Rectal smooth muscle tissue (tissue), 1 donor: Measurements from ENCODE around the gene CPLX3.
"Not testable (repeated sequence)": the region's sequence is repeated elsewhere in the genome, so short reads cannot be mapped to it uniquely, and the experiment has no call there.

Source experiments
- H3K27ac ChIP-seq: one replicate; pipeline ENCODE4 v1.7.0; 2013; ENCODE audit warnings: low read depth, low read length, inconsistent platforms
- H3K27me3 ChIP-seq: one replicate; pipeline ENCODE4 v1.7.0; 2013; ENCODE audit warnings: low read length; ENCODE audit not compliant: control insufficient read depth, insufficient read depth
- H3K36me3 ChIP-seq: one replicate; pipeline ENCODE4 v1.7.0; 2013; ENCODE audit warnings: low read length; ENCODE audit not compliant: control insufficient read depth, insufficient read depth
- H3K4me1 ChIP-seq: one replicate; pipeline ENCODE4 v1.7.0; 2013; ENCODE audit warnings: low read length; ENCODE audit not compliant: control insufficient read depth, insufficient read depth
- H3K4me3 ChIP-seq: one replicate; pipeline ENCODE4 v1.7.0; 2013; ENCODE audit warnings: low read length
- H3K9ac ChIP-seq: one replicate; pipeline ENCODE4 v1.7.0; 2013; ENCODE audit warnings: low read length

Gene CPLX3

DNA sequence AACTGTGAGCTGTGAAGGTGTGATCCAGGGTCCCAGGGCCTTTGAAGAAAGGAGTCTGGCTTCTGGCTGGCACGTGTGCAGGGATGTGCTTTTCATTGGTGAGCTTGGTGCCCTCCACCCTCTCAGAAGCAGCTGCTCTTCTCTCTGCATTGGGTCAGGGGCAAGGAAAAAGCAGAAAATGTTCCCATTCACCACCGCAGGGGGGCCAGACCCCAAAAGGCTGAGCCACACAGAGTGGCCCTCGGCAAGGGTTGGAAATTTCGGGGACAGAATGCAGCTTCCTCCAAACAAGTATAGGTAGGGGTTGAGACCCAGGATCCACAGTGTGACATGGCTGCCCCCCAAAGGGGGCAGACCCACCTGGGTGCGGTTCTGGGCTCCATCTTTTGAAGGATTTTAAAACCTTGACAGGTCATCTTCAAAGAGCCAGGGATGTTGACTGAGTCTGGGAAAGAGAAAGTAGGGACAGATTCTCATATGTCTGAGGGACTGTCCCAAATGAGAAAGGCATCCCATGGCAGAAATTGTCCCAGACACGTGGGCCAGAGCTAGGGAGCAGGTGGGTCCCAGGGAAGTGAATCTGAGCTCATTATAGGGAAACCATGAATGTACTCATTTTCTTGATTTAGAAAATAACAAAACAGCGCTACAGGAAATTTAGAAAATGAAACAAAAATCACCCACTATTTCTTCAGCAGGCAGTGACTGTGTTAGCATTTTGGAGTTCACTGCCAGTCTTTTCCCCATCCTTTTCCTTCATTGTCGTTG, 41.8 kb upstream of the CPLX3 start:
- Histone ChIP-seq H3K27ac (no peak overlapping the region), H3K9ac (no peak overlapping the region), H3K4me3 (peak overlapping the region; percentile 45), H3K4me1 (peaks cover 27% of the 10 kb centered on the region), H3K36me3 (no peaks in the 10 kb centered on the region), H3K27me3 (no peaks in the 10 kb centered on the region)

DNA sequence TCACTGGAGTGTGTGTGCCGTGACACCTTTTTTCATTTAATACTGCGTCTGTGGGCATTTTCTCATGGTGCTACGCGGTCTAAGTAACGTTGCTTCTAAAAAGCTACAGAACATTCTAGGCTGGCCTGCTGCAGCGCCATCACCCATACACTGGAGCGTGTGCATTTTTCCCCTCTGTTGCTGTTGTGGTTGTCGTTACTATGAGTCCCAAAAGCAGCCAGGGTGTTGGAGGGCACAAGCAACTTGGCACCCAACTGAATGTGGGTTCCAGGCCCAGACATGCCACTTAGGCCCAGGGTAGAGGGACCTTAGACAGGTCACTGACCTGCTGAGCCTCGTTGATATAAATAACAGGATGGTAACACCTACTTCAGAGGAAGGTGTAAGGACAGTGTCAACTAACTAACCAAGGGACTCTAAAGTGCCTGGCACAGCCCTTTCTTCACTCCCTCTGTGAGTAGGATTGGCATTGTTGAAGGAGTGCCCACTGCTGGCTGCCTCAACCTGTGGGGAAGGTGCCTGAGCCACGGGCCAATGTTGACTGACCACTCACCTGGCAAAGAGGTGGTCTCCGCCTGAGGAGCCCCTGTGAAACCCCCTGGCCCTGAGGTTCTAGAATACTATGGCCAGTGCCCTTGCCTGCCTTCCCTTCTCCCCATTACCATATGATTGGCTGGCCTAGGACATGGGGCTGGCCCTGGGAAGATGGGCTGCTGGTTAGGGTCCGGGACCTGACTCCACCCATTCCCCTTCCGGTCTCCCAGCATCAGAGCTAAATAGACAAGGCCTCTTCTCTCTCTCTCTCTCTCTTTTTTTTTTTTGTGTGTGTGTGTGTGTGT, 41.0 kb upstream of the CPLX3 start:
- peak overlapping the region; percentile 12 for H3K9ac ChIP-seq
- H3K27ac ChIP-seq, result peak overlapping the region; percentile 10
- H3K4me3 ChIP-seq, result peak overlapping the region; percentile 45
- H3K36me3 ChIP-seq, result no peaks in the 10 kb centered on the region
- peaks cover 35% of the 10 kb centered on the region for H3K4me1 ChIP-seq
- H3K27me3 ChIP-seq, result no peaks in the 10 kb centered on the region

DNA sequence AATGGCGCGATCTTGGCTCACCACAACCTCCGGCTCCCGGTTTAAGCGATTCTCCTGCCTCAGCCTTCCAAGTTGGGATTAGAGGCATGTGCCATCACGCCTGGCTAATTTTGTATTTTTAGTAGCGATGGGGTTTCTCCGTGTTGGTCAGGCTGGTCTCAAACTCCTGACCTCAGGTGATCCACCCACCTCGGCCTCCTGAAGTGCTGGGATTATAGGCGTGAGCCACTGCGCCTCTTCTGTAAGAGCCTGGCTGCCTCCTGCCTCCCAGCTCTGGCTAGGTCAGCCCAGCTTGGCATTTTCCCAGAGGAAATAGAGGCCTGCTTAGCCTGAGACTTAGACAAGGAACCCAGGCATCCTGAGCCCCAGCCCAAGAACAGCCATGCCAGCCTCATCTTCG, 40.3 kb upstream of the CPLX3 start:
- H3K9ac ChIP-seq, result peak overlapping the region; percentile 46
- H3K27ac ChIP-seq, H3K27me3 ChIP-seq, H3K4me3 ChIP-seq, H3K36me3 ChIP-seq: not testable (repeated sequence)
- H3K4me1 ChIP-seq, result peaks cover 37% of the 10 kb centered on the region

DNA sequence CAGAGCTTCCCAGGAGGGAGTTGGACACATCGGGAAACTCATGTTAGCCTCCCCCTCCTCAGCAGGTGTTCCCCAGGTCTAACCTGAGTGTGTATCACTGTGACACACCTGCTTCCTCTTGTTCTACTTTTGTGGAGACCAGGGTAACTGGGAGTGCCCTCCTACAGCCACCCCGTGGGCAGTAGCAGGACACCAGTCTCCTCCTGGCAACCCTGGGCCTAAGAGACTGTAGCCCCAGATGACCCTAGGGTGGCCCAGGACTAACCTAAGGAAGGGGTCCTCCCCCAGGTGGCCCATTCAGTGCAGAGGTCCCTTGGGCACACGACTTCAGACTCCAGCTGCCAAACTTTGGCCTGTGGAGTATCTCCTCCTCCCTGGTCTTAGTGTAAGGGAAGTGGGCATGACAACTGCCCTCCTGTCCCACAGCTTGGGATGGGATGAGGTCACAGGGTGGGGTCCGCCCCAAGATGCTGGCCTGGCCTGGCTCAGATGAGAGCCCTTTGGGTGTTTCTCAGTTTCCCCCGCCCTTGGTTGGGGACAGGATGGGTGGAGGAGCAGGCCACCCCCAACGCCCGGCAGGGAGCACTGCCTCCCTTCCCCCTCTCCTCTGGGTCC, 39.8 kb upstream of the CPLX3 start:
- Histone ChIP-seq H3K27ac (no peak overlapping the region), H3K27me3 (no peaks in the 10 kb centered on the region), H3K9ac (peak overlapping the region; percentile 46), H3K4me3 (no peak overlapping the region), H3K4me1 (peaks cover 33% of the 10 kb centered on the region), H3K36me3 (no peaks in the 10 kb centered on the region)

DNA sequence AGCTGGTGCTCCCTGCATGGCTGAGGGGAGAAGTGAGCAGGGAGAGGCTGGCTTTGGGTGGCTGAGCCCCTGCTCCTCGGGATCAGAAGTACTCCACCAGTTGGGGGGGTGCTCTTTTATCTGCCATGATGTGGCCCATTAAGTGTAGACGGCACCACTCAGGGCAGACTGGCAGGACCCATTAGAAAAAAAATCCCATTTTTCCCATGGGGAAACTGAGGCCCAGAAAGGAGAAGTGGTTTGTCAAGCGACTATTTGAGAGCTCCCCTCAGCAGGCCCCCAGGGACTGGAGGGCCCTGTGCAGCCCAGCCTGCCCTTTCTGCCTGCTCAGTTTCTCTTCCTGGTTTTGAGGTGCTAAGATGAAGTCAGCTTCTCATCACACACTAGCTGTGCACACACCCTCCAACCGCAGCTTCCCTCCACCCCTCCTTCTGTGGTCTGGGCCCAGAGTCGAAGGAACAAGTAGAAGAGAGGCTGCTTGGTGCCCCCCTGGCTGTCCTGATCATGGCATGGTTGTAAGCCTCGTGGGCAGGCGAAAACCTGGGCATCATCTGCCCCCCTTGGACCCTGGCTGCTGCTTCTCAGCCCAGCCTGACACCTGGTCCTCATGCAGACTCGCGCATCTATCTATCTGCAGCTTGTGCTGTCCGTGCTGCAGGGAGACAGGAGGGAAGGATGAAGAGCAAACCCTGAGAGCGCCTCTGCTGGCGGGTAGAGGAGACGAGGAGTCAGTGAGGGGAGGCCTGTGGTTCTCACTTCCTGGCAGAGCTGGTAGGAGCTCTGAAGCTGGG, 39.0 kb upstream of the CPLX3 start:
- no peak overlapping the region for H3K4me3 ChIP-seq

DNA sequence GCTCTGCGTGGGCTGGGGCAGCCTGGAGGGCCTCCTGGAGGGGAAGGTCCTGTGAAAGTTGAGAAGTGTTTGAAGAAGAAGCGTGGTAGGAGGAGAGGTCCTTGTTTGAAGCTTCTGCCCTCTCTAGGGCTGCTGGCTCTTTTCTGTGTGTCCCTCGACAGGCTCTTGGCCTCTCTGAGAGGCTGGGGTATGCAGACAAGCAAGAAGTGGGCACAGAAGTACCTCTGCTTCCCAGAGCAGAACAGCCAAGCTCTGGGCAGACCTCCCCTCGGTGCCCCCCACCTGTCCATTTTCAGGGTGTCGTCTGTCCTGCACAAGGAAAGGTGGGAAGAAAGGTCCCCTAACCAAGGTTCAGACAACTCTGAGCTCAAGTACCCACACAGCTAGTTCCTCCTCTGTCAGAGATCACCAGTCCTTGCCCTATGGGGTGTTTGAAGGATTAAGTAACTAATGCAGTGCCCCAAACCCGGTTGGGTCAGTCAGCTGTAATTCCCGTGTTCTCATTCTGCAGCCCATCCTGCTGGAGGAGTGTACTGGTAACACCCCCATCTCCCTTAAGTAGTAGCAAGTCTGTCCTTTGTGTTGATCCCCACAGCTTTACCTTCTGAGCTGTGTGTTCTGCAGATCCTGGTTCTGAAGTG, 38.3 kb upstream of the CPLX3 start:
- Histone ChIP-seq H3K27ac (no peak overlapping the region), H3K9ac (peak overlapping the region; percentile 1), H3K27me3 (no peaks in the 10 kb centered on the region), H3K4me1 (peaks cover 27% of the 10 kb centered on the region), H3K36me3 (no peaks in the 10 kb centered on the region), H3K4me3 (peak overlapping the region; percentile 40)

More for the DNA sequence above, 39.0 kb upstream of the CPLX3 start:
- Histone ChIP-seq H3K4me1 (peaks cover 32% of the 10 kb centered on the region), H3K27ac (no peak overlapping the region), H3K27me3 (no peaks in the 10 kb centered on the region), H3K9ac (peak overlapping the region; percentile 26), H3K36me3 (no peaks in the 10 kb centered on the region)

DNA sequence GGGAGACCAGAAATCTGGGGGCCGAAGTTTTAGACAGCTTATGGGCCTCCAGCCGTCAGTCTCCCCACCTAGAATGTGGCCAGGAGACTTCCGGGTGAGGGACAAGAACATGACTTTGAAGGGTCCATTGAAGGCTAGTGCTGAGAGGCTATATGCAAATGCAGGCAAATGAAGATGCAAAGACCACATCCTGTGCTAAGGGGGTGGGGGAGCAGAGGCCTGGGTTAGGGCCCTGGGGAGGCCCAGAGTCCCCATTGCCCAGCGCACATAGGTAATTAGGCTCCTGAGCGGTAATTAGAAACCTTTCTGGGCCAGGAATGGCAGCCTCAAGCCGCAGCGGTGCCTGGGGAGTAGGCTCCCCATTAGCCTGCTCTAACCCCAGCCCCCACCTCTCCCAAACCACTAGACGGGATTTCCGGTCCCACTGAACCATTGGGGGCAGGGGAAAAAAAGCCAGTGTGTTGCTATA, 37.7 kb upstream of the CPLX3 start:
- peak overlapping the region; percentile 40 for H3K4me3 ChIP-seq
- H3K27ac ChIP-seq, result no peak overlapping the region

DNA sequence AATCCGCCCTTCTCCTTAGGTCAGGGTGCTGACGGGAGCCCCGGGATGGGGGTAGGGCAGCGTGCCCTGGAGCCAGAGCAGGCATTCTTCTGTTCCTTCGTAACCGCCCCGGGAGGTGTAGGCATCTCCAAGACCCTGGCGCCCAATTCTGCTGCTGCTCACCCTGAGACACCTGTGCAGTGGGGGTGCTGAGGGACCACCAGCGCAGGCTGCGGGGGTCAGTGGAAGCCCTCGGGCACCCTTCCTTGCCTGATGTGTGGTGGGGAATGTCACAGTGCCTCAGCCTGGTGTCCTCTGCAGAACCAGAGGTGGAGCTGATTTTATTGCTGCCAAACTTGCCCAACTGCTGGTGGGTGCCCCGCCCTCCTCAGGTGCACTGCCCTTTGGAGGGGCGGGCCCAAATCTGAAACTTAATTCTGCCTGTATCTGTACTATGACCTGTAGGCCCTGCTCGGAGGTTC, 37.2 kb upstream of the CPLX3 start:
- Histone ChIP-seq H3K9ac (no peak overlapping the region), H3K27me3 (no peaks in the 10 kb centered on the region), H3K27ac (no peak overlapping the region), H3K4me3 (peak overlapping the region; percentile 44), H3K4me1 (peaks cover 19% of the 10 kb centered on the region), H3K36me3 (no peaks in the 10 kb centered on the region)

More for the DNA sequence above, 37.7 kb upstream of the CPLX3 start:
- peaks cover 21% of the 10 kb centered on the region for H3K4me1 ChIP-seq
- no peaks in the 10 kb centered on the region for H3K27me3 ChIP-seq
- no peaks in the 10 kb centered on the region for H3K36me3 ChIP-seq
- peak overlapping the region; percentile 1 for H3K9ac ChIP-seq

DNA sequence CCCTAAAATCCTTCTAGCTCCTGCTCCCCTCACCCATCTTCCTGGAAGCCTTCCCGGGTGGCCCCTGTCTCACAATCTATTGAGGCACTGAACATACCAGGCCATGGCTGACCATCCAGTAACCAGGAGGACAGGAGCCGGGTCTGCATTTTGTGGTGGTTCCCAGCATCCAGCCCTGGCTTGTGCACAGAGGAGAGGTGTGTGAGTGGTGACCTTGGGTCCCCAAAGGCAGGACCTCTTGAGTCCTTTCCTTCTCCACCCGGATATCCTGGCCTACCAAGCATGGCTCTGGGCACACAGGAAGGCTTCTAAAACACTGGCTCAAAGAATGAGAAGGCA, 36.7 kb upstream of the CPLX3 start:
- H3K9ac ChIP-seq, result peak overlapping the region; percentile 18
- H3K27me3 ChIP-seq, result no peaks in the 10 kb centered on the region
- peaks cover 19% of the 10 kb centered on the region for H3K4me1 ChIP-seq
- H3K36me3 ChIP-seq, result no peaks in the 10 kb centered on the region
- H3K4me3 ChIP-seq, result peak overlapping the region; percentile 44
- H3K27ac ChIP-seq, result peak overlapping the region; percentile 62

DNA sequence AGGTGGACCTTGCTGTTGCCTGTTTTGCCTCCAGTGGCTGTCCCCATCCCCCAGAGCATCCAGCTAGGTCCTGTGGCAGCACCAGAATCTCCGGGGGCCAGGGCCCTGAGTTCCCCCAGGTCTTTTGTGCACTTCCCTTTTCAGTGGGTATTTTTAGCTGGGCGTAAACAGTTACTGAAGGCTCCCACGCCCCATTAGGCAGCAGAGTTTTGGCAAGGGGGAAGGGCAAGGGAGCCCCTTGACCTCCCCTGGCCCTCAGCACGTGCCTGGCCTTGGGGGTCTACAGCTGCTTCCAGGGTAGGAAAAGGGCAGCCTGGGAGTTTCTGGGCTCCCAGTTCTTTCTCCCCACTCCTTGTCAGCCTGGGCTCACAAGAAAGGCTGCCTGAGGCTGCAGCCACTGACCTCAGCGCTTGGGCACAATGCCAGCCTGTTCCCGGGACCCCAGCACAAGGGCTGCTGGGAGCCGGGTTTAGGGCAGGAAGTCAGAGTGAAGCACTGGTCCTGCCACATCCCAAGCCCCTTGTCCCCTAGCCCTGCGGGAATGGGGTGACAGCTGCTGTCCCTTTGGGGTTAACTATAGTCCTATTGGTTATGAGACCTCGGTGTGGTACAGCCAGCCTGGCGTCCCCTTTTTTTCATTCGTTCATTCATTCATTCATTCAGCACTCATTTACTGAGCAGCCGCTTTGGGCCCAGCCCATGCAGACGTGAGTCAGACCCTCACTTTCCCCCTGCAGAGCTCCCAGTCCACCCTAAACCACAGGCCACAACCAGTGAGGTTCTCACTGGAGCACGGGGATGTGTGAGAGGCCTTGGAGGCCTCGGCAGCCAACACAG, 36.1 kb upstream of the CPLX3 start:
- H3K4me1 ChIP-seq, result peaks cover 19% of the 10 kb centered on the region
- no peak overlapping the region for H3K9ac ChIP-seq
- H3K36me3 ChIP-seq, result no peaks in the 10 kb centered on the region
- peak overlapping the region; percentile 44 for H3K4me3 ChIP-seq
- H3K27ac ChIP-seq, result peak overlapping the region; percentile 62
- no peaks in the 10 kb centered on the region for H3K27me3 ChIP-seq

DNA sequence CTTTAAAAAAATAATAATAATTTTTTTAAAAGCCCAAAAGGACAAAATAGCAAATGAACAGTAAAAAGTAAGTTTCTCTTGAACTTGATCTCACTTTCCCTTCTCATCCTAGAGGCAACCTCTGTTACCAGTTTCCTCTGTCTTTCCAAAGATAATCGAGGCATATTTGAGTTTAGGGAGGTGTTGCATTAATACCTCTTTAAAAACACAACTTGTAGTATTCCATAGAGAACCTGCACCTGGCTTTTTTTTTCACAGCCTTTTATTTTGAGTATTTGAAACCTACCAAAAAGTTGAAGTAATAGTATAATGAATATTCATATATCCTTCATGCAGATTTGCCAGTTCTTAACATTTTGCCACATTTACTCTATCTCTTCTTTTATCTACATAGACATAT, 35.4 kb upstream of the CPLX3 start:
- Histone ChIP-seq H3K4me3 (no peak overlapping the region), H3K4me1 (peaks cover 19% of the 10 kb centered on the region), H3K27me3 (no peaks in the 10 kb centered on the region), H3K27ac (no peak overlapping the region), H3K9ac (no peak overlapping the region), H3K36me3 (no peaks in the 10 kb centered on the region)
